C4-2B (cell line): ENCODE measurements around the gene SULT1C3.

Experiments used
- CTCF ChIP-seq: fragments of 450-650 bp; conservative IDR thresholded peaks from 2 replicates; pipeline ENCODE4 v1.5.1; 2017; ENCODE audit warnings: mild to moderate bottlenecking
- ZFX ChIP-seq: fragments of 450-650 bp; IDR thresholded peaks from 2 replicates; pipeline ENCODE4 v1.6.1; 2017

GRCh38 chr2:108236676-108237335 lies 3.0 kb upstream of the SULT1C3 start:
- TF ChIP-seq CTCF (no peak), ZFX (no peak)
